DMS 273 (cell line): ENCODE data around the gene CEP126.
"Not testable (repeated sequence)": the region's sequence is repeated elsewhere in the genome, so short reads cannot be mapped to it uniquely, and the experiment has no call there.

Source experiments
- DNase-seq: peaks from one replicate; lab custom pipeline; 2025; ENCODE audit not compliant: unreplicated experiment; lab: John Stamatoyannopoulos, UW

The CEP126 gene

GRCh38 chr11:101923554-101923953 lies 8.7 kb downstream of the CEP126 start:
- no peak for DNase-seq

GRCh38 chr11:101929294-101929915 lies 14.6 kb downstream of the CEP126 start:
- no peak for DNase-seq

- no peak for DNase-seq
Measured at GRCh38 chr11:101931692-101932091, 16.9 kb downstream of the CEP126 start.

GRCh38 chr11:101940901-101941520 lies 26.2 kb downstream of the CEP126 start:
- no peak for DNase-seq

GRCh38 chr11:101944923-101945322 lies 30.1 kb downstream of the CEP126 start:
- DNase-seq: no peak

- DNase-seq: no peak
Measured at GRCh38 chr11:101945448-101945847, 30.6 kb downstream of the CEP126 start.

- DNase-seq: no peak
Measured at GRCh38 chr11:101949680-101950220, 34.9 kb downstream of the CEP126 start.

- DNase-seq: no peak
Measured at GRCh38 chr11:101955278-101955677, 40.5 kb downstream of the CEP126 start.

GRCh38 chr11:101955701-101956100 lies 40.9 kb downstream of the CEP126 start:
- no peak for DNase-seq

GRCh38 chr11:101960231-101960630 lies 45.4 kb downstream of the CEP126 start:
- no peak for DNase-seq

- DNase-seq: not testable (repeated sequence)
Measured at GRCh38 chr11:101964200-101964599, 49.4 kb downstream of the CEP126 start.

GRCh38 chr11:101974255-101974654 lies 59.4 kb downstream of the CEP126 start:
- no peak for DNase-seq

- no peak for DNase-seq
Measured at GRCh38 chr11:101974771-101975170, 60.0 kb downstream of the CEP126 start.

- DNase-seq: no peak
Measured at GRCh38 chr11:101975734-101976133, 60.9 kb downstream of the CEP126 start.

- no peak for DNase-seq
Measured at GRCh38 chr11:101987370-101987769, 72.6 kb downstream of the CEP126 start.

GRCh38 chr11:101993172-101993571 lies 78.4 kb downstream of the CEP126 start:
- DNase-seq: no peak

GRCh38 chr11:101994052-101994469 lies 79.3 kb downstream of the CEP126 start:
- not testable (repeated sequence) for DNase-seq

- no peak for DNase-seq
Measured at GRCh38 chr11:101996111-101996510, 81.3 kb downstream of the CEP126 start.

GRCh38 chr11:102001657-102002338 lies 87.0 kb downstream of the CEP126 start:
- DNase-seq: no peak

- no peak for DNase-seq
Measured at GRCh38 chr11:102004220-102004619, 89.4 kb downstream of the CEP126 start.

- DNase-seq: no peak
Measured at GRCh38 chr11:102005306-102005705, 90.5 kb downstream of the CEP126 start.
